OCI-LY7 (cell line): Measurements from ENCODE around the gene C20orf204.

Experiments used
- CTCF ChIP-seq: fragments of 200-600 bp; sonication (generic); conservative IDR thresholded peaks from 2 replicates; pipeline ENCODE4 v1.5.1; 2014; ENCODE audit warnings: mild to moderate bottlenecking, antibody characterized with exemption, low read length, moderate library complexity, mixed read lengths
- EZH2phosphoT487 ChIP-seq: fragments of 200-600 bp; sonication (generic); IDR thresholded peaks from 2 replicates; pipeline ENCODE4 v1.6.1; 2018; ENCODE audit warnings: low read depth, borderline replicate concordance, mild to moderate bottlenecking, mixed run types, antibody characterized with exemption, low read length, moderate library complexity, mixed read lengths

- no peak for TF ChIP-seq CTCF
- TF ChIP-seq EZH2phosphoT487: no peak
These were observed 46.9 kb downstream of the C20orf204 start for GRCh38 chr20:64082820-64083377.
